GM10266 (cell line): ENCODE measurements around the gene FSTL3.

Experiments used
- DNase-seq: peaks from one replicate; pipeline ENCODE4 v3.0.0; 2012; ENCODE audit errors: extremely low spot score
- CTCF ChIP-seq: IDR thresholded peaks from 2 replicates; pipeline ENCODE4 v1.5.1; 2012; ENCODE audit warnings: mild to moderate bottlenecking, low read depth; ENCODE audit not compliant: control insufficient read depth, insufficient read depth; ENCODE audit errors: missing control alignments

Gene FSTL3

GRCh38 chr19:657611-658010 lies 18.6 kb upstream of the FSTL3 start:
- DNase-seq = no peak
- no peak for TF ChIP-seq CTCF

- no peak for DNase-seq
- no peak for TF ChIP-seq CTCF
These were observed 17.9 kb upstream of the FSTL3 start for GRCh38 chr19:658059-658839.

GRCh38 chr19:658916-659839 lies 17.0 kb upstream of the FSTL3 start:
- no peak for DNase-seq
- no peak for TF ChIP-seq CTCF

GRCh38 chr19:660793-661426 lies 15.3 kb upstream of the FSTL3 start:
- no peak for TF ChIP-seq CTCF
- no peak for DNase-seq

GRCh38 chr19:661427-662196 lies 14.6 kb upstream of the FSTL3 start:
- no peak for TF ChIP-seq CTCF
- DNase-seq = peak; percentile 91

- TF ChIP-seq CTCF = no peak
- peak; percentile 87 for DNase-seq
These were observed 13.8 kb upstream of the FSTL3 start for GRCh38 chr19:662207-662961.
